GM19193 (cell line): ENCODE data around the gene SURF4.

Experiments used
- POLR2A ChIP-seq: IDR thresholded peaks from 4 replicates; pipeline ENCODE4 v1.6.1; 2011; ENCODE audit not compliant: insufficient read depth, insufficient read length; ENCODE audit errors: extremely low read depth

The SURF4 gene

DNA sequence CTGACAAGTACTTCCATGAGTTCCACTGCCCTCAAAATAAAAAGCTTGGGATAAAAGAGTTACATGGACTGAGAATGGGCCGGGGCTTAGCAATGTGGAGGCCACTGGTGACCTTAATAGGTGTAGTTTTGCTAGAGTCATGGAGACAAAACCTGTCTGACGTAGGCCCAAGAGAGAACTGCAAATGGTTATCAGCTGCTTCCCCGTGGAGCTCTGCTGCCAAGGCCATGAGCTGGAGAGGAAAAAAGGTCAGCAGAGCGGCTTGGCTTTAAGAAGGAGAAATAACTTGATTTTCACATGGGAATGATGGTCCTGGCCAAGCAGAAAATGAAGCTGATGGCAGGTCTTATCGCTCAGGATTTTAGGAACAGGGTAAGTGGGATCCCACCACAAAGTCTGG is 36.2 kb downstream of the SURF4 start:
- no peak for TF ChIP-seq POLR2A

DNA sequence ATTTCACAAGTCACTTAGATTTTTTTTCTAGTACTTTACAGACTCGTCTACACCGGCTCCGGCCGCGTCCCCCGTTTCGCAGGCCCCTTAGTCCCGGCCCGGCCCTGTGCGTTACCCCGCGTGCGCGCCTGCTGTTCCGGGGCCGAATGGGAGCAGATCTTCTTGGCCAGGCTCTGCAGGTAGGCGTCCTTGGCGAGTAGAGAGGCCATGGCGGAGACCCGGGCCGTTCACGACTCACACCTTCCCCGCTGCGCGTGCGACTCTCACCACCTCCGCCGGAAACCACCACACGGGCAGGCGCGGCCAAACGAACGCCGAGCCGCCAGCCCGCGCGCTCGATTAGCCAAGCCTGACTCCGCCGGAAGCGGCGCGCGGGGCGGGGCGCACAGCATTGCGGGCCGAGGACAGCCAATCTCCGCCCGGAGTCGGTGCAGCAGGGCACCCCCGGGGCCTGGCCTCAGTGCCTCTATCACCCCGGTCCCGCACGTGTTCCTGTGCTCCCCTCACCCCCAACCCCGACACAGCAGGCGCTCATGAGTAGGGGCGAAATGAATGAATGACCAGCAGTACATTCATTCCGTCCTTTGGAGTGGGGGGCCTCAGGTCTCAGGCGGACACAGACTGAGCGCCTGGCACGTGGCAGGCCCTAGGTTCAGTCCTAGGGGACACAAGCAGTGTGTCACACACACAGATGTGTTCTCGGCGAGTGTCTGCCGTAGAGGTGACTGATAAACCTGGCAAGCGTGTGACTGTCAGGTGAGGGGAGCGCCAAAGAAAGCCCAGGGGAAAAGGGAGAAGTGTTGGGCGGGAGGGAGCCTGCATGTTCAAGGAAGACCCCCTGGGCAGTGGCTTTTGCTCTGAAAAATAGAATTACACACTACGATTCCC is 39.7 kb downstream of the SURF4 start, which contains the start of gene SURF6:
Gene SURF6, minus strand, starts transcription at position 265 of the 888 bp plus-strand sequence. Its CDS starts 56 bp downstream, at position 209.
- peak; percentile 76 for TF ChIP-seq POLR2A

DNA sequence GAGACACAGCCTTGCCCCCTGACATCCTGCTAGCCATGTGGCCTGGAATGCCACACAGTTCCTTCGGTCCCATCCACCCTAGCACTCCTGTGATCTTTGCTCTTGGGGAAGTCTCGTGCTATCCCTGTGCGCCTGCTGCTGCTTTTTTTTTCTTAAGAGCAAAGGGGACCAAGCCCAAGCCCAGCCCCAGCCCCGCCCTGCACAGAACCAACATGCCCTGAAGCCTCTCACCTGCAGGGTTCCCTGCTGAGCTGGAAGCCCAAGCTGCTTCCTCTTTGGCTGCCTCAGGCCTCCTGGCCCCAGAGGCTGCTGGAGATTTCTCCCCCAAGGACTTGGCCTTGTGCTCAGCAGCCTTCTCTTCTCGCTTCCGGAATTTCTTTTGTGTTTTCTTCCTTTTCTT is 41.7 kb downstream of the SURF4 start:
- no peak for TF ChIP-seq POLR2A

DNA sequence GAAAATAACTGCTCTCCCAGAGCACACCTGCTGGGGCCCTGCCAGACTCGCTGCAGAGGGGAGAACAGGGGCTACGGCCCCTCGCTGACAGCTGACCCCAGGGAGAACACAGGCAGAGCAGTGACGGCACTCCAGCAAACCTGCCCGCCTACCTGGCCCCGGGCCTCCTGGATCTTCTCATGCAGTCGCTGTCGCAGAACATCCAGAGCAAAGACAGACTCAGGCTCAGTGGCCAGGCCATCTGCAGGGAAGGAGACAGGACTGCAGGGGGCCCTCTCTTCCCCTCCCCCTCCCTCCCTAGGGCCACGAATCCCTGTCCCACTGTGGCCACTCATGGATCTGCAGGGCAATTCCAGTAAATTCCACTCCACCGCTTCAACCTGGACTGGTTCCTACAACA is 42.3 kb downstream of the SURF4 start:
- TF ChIP-seq POLR2A, result no peak

DNA sequence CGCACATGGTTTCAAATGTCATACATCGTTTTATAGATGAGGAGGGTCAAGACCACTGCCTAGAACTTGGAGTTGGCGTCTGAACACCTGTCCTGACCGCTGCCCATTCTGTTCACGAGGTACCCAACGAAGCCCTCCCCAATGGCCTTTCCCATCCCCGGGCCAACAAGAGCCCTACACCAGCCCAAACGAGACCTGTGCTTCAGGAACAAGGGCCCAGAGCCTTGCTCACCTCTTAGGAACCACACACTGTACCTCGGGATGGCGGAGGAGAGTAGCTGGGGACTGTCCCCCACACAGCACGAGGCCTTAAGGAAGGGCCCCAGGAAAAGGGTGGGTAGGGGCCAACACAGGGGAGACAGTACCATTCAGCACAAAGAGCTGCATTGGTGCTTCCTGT is 42.8 kb downstream of the SURF4 start:
- no peak for TF ChIP-seq POLR2A

DNA sequence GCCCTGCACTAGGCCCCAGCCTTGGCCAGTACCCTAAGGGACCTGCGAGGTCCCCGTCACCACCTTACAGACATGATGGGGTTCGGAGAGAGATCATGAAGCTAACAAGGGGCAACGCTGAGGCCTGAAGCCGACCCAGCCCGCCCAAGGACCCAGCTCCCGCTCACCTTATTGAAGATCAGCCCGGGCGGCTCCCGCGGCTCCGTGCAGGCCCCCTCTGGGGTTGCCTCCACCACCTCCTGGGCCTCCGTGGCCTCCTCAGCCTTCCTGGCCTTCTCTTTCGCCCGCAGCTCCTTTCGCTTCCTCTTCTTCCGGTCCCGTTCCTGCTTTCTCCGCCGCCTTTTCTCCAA is 43.5 kb downstream of the SURF4 start:
- no peak for TF ChIP-seq POLR2A

DNA sequence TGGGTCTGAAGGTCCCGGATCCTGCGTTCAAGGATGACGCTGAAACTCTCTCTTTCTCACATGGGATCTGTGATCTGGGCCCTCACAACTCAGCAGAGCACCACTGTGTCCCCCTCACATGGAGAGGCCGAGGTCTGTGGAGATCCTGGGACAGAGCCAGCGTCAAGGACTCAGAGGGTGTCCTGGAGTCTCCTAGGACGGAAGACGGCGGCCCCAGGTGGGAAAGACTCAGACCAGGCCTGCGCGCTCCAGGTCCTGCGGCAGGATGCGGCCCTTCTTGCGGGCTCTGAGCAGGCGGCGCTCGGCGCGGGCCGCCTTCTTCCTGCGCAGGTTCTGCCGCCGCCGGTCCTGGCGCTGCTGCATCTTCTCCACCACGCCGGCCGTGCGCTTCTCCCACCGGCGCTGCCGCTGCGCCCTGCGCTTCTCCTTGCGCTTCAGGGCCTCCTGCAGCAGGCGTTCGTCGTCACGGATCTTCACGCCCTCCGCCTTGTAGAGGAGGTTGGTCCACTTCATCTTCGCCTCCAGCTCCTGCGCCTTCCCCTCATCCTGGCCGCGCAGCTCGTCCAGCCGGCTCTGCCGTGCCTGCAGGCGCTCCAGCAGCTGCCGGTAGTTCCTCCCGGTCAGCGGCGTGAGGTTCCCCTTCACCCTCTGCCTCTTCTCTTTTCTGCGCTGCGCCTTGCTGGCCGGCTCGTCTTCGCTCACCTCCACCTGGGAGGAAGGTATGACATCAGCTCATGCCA is 44.0 kb downstream of the SURF4 start:
- no peak for TF ChIP-seq POLR2A

DNA sequence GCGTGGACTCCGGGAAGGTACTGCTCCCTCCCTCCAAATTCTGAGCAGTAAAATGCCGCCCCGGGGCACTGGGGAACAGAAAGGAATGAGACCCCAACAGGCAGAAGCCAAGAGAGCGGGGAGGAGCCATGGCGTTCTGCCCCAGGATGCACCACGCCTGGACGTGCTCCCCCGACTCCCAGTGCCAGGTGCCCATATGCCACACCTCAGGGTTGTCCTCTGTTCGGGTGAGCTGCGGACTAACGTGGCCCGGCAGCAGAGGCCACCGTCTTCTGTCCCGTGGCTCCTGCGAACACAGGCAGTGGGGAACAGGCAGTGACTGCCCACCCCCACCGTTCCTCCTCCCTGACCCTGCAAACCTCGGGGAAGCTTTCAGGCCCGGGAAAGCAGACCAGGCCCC is 44.6 kb downstream of the SURF4 start:
- TF ChIP-seq POLR2A, result no peak

DNA sequence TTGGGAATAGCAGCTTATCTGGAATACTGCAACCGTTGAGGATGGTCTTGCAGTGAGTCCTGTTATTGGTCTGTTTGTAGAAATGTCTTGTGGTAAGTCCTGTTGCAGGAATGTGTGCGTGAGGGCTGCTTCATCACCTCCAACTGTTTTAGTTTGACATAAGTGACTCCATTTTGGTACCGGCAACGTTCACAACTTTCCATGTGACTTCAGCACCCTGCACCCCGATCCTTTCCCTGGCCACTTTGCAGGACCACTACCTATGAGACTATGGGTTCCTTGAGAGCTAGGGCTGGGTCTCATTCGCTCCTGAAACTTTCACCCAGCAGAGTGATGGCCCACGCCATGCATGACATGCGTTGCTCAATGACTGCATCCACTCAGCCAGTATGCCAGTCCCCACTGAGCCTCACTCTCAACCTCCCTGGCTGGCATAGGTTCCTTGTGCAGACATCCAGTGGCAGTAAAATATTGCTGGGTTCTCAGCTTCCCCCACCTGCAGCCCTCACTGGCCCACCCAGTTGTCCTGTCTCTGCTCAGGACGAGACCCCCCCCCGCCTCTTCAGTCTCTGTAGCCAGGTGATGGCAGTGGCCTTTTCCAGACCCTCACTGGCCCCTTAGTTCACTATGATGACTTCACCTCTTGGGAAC is 47.9 kb downstream of the SURF4 start:
- no peak for TF ChIP-seq POLR2A

DNA sequence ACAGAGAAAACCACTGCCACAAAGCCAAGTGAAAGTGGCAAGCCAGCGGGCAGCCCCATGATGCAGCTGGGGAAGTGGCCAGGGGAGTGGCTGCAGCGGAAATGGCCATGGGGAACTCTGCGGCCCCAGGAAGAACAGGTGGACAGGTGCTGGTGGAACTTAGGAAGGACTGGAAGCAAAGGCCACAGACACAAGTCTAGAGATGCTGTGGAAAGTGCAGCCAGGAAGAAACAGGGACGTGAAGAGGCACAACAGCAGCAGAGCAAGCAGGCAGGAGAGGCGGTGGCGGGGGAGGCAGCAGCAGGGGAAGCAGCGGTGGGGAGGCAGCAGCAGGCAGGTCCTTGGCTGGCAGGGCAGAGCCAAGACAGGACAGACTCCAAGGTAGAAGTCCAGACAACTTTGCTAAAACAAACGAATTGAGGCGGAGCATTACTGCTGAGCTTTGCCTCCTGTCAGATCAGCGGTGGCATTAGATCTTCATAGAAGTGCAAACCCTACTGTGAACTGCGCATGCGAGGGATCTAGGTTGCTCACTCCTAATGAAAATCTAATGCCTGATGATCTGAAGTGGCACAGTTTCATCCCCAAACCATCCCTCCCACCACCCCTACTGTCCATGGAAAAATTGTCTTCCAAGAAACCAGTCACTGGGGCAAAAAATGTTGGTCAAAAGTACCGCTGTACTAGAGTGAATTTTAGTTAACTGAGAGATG is 51.7 kb downstream of the SURF4 start:
- no peak for TF ChIP-seq POLR2A

DNA sequence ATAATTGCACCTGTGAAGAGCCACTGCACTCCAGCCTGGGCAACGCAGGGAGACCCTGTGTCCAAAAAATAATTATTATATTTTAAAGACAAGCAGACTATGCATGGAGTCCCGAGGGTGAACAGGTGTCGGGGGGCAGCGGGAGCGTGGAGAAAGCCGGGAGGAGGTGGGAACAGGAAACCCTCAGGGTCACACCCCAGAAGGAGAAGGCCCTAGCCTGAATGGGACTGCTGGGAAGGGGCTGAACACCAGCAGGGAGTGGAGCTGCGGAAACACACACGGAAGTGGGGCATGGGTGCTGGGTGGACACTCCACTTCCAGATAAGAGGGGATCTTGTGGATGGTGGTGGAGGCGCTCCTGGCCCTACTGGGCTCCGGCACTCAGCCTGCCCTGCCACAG is 52.6 kb downstream of the SURF4 start:
- TF ChIP-seq POLR2A, result no peak

DNA sequence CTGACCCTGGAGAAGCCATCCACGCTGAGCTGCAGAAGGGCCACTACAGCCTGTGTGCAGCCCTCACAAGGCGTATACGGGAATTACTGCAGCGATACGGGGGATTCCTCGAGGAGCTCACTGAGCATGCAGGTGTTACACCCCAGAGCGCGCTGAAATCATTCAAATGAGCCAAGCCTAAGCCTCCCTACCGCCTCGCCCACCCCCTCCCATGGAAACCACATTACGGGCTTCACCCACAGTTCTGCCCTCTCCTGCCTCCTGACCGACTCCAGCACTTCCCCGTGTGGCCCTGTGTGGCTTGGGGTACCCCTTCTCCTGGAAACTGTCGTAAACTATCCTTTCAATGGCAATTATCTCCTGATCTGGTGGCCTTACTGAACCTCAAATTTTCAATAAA is 53.2 kb downstream of the SURF4 start:
- no peak for TF ChIP-seq POLR2A

DNA sequence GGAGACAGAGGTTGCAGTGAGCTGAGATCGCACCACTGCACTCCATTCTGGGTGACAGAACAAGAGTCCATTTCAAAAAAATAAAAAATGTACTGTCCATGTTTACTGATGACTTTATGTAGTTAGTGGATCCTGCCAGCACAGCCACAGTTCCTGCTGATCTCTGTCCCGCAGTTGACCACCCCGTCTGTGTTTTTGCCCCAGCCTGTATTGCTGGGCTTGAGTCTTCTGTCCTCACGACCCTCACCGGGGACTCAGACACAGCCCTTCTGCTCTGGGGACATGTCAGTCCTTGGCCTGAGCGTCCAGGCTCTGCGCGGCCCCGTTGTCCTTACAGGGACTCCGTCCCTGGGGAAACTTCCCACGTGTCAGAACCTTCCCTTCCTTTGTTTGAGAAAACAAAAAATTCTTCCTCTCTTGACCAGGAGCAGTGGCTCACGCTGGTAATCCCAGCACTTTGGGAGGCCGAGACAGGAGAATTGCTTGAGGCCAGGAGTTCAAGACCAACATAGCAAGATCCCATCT is 54.4 kb downstream of the SURF4 start:
- no peak for TF ChIP-seq POLR2A

DNA sequence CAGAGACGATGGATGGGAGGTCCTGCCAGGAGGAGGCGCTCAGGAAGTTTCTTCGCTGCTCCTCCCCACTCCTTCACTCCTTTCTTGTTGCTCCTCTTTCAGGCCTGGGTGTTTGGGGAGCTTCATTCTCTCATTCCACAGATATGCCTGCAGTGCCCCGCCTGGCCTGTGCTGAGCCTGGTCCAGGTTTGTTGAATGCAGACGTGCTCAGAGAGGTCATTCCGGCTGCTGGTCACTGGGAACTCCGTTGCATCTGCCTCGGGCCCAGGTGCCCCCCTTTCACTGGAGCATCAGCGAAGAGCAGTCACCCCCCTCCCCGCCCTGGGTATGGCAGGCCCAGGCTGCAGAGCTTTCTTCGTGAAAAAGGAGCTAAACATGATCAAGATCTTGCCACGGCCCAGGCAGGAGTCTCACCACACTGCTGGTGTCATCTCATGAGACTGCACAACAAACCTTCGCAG is 55.4 kb downstream of the SURF4 start:
- TF ChIP-seq POLR2A, result no peak

DNA sequence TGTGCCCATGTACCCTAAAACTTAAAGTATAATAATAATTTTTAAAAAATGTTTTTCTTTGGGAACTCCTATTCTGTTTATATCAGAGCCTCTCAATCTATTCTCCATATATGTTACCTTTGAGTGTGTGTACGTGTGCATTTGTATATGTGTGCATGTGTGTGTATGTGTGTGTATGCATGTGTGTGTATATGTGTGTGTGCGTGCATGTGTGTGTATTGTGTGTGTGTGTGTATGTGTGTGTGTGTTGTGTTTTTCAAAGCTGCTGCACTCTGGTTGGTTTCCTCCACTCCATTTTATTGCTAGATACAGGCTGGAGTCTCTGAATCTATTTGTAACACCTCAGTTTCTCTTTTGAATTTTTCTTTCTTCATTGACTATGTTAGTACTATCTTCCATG is 59.9 kb downstream of the SURF4 start:
- no peak for TF ChIP-seq POLR2A
